ENCODE results near the gene SPATA21. TPM values are rescaled to one million over a fixed set of nuclear protein-coding genes. Genes with fewer than 3 reads are reported as not detected.

SPATA21 gene
- total RNA-seq, 4 donors from 2014 or later: not detected

DNA sequence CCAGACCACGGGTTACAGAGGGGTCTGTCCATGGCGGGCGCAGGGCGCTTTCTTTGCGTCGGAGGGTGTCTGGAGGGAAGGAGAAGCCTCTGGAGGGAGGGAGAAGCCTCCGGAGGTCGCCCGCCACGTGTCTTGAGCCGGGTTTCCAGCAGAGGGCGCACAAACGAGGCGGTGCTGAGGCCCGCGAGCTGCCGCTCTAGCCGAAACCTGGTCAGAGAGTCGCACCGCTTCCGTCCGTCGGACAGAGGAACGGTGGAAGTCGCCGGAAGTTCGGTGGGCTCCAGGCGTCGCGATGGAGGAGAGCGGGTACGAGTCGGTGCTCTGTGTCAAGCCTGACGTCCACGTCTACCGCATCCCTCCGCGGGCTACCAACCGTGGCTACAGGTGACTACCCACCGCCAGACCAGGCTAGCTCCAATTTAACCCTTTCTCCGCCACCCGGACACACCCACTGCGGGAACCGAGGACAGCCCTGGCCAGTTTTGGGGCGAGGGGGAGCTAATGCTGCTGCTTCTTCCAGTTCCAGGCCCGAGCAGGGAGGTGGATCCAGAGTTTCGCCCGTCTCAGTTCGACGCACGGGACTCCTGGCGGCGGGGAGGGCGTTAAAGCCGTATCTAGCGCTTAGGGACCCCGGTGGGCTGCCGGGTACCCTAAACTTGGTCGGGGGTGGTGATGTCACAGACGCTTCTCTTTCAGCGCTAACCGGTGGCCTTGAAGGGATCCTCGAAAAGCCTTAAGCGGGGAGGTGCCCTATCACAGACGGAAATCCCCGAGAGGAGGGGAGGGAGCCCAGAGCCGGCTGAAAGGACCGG is 3.5 kb upstream of the SPATA21 start, which contains the start of gene NECAP2:
Gene NECAP2, plus strand, starts transcription at position 255 of the 812 bp plus-strand sequence. Its CDS starts 38 bp downstream, at position 293.
- peak; percentile 91 to 97 (median 93) for DNase-seq
- Histone ChIP-seq H3K27me3 (no peaks in the 10 kb centered on the region), H3K4me3 (peak within 1 kb of the TSS; percentile 72 to 97 (median 93)), H3K9me3 (no peaks in the 10 kb centered on the region), H3K36me3 (peaks cover 0 to 22% (median 0%) of the 10 kb centered on the region in 3 donors), H3K4me1 (peaks cover 0 to 18% (median 5%) of the 10 kb centered on the region in 4 donors), H3K27ac (peak within 1 kb of the TSS; percentile 78 to 92 (median 88))
- TF ChIP-seq POLR2A (IDR thresholded peaks at IDR 0.05) (peak in 1 of 2 donors; percentile 35), CTCF (IDR thresholded peaks at IDR 0.05) (peak; percentile 81 to 94 (median 86))

DNA sequence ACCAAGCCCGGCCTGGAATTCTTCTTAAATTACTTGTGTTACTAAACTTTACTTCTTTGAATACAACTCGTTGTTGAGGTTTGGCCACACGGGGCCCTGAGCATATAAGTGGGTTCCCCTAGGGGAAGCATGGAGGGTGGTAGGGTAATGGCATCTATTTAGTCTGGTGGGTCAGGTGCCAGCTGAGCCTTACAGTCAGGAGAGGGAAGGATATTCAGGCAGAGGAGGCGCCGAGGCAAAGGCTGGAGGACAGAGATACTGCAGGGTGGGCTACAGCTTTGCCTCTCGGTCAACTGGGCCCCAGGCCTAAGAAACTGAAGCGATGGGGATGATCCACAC is 2.9 kb upstream of the SPATA21 start:
- H3K4me3 ChIP-seq: peak overlapping the region; percentile 72 to 97 (median 93)
- no peak for DNase-seq
- peak overlapping the region; percentile 78 to 92 (median 88) for H3K27ac ChIP-seq
- H3K27me3 ChIP-seq: no peaks in the 10 kb centered on the region
- TF ChIP-seq POLR2A (IDR thresholded peaks at IDR 0.05): no peak
- TF ChIP-seq CTCF (IDR thresholded peaks at IDR 0.05): no peak
- H3K4me1 ChIP-seq: peaks cover 0 to 18% (median 5%) of the 10 kb centered on the region in 4 donors
- peaks cover 0 to 16% (median 0%) of the 10 kb centered on the region in 3 donors for H3K36me3 ChIP-seq
- no peaks in the 10 kb centered on the region for H3K9me3 ChIP-seq

DNA sequence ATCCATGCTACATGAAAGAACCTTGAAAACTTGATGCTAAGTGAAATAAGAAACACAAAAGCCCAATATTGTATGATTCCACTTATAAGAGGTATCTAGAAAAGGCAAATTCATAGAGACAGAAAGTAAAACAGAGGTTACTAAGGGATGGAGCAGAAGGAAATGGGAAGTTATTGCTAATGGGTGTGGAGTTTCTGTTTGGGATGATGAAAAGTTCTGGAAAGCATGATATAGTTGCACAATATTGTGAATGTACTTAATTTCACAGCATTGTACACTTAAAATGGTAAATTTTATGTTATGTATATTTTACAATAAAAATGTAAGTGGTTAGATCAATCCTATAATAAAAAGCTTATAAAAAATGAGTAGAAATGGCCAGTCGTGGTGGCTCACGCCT is 1.7 kb upstream of the SPATA21 start:
- no peak for DNase-seq
- Histone ChIP-seq H3K4me3 (no peak overlapping the region), H3K36me3 (peaks cover 0 to 4% (median 0%) of the 10 kb centered on the region in 3 donors), H3K9me3 (no peaks in the 10 kb centered on the region), H3K27ac (no peak overlapping the region), H3K4me1 (peaks cover 0 to 18% (median 5%) of the 10 kb centered on the region in 4 donors), H3K27me3 (no peaks in the 10 kb centered on the region)
- TF ChIP-seq CTCF (IDR thresholded peaks at IDR 0.05) (no peak), POLR2A (IDR thresholded peaks at IDR 0.05) (no peak)

DNA sequence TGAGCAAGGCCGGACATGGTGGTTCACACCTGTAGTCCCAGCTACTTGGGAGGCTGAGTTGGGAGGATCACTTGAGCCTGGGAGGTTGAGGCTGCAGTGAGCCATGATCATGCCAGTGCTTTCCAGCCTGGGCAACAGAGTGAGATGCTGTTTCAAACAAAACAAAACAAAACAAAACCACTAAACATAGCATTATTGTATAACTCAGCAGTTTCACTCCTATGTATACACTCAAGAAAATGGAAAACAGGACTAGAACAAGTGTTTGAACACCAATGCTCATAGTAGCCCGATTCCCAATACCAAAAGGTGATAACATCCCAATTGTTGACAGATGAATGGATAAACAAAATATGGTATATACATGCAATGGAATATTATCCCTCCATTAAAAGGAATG is 1.3 kb upstream of the SPATA21 start:
- TF ChIP-seq POLR2A (IDR thresholded peaks at IDR 0.05): no peak
- no peaks in the 10 kb centered on the region for H3K27me3 ChIP-seq
- H3K4me3 ChIP-seq: no peak overlapping the region
- peaks cover 0 to 18% (median 5%) of the 10 kb centered on the region in 4 donors for H3K4me1 ChIP-seq
- H3K36me3 ChIP-seq: peaks cover 0 to under 1% (median 0%) of the 10 kb centered on the region in 3 donors
- H3K9me3 ChIP-seq: no peaks in the 10 kb centered on the region
- no peak for DNase-seq
- H3K27ac ChIP-seq: no peak overlapping the region

DNA sequence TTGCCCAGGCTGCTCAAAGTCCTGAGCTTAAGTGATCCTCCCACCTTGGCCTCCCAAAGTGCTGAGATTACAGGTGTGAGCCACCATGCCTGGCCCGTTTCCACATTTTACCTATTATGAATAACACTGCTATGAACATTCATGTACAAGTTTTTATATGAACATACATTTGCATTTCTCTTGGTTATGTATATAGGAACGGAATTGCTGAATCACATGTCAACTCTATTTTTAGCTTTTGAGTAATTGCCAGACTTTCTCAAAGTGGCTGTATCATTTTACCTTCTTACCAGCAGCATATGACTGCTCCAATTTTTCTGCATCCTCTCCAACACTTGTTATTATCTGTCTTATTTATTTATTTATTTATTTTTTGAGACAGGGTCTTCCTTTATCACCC is 2.7 kb downstream of the SPATA21 start:
- no peak for TF ChIP-seq CTCF (IDR thresholded peaks at IDR 0.05)
- TF ChIP-seq POLR2A (IDR thresholded peaks at IDR 0.05): no peak
- no peaks in the 10 kb centered on the region for H3K27me3 ChIP-seq
- H3K4me3 ChIP-seq: no peak overlapping the region
- no peaks in the 10 kb centered on the region for H3K9me3 ChIP-seq
- H3K27ac ChIP-seq: no peak overlapping the region
- H3K4me1 ChIP-seq: peaks cover 0 to 5% (median 0%) of the 10 kb centered on the region in 4 donors
- DNase-seq: no peak
- H3K36me3 ChIP-seq: no peaks in the 10 kb centered on the region

- TF ChIP-seq POLR2A (IDR thresholded peaks at IDR 0.05) (no peak), CTCF (IDR thresholded peaks at IDR 0.05) (no peak)
- peaks cover 0 to 5% (median 0%) of the 10 kb centered on the region in 4 donors for H3K4me1 ChIP-seq
- no peaks in the 10 kb centered on the region for H3K36me3 ChIP-seq
These were observed 3.2 kb downstream of the SPATA21 start for GRCh38 chr1:16434007-16434406.

More at GRCh38 chr1:16434007-16434406, 3.2 kb downstream of the SPATA21 start:
- Histone ChIP-seq H3K27me3 (no peaks in the 10 kb centered on the region), H3K9me3 (no peaks in the 10 kb centered on the region), H3K27ac (no peak overlapping the region), H3K4me3 (no peak overlapping the region)
- no peak for DNase-seq
